HG03097 (cell line): ENCODE results near the gene PRR20G.

Experiments
- ATAC-seq: cut with Tn5 transposase; IDR thresholded peaks from one replicate; pipeline ENCODE4 v1.9.1; 2021; ENCODE audit not compliant: unreplicated experiment, low FRiP score

Gene PRR20G

GRCh38 chr3:127264794-127265514 lies 22.9 kb downstream of the PRR20G start:
- no peak for ATAC-seq

- ATAC-seq, result no peak
Measured at GRCh38 chr3:127264292-127264691, 23.6 kb downstream of the PRR20G start.

- no peak for ATAC-seq
Measured at GRCh38 chr3:127263586-127264231, 24.1 kb downstream of the PRR20G start.

GRCh38 chr3:127263037-127263436 lies 24.8 kb downstream of the PRR20G start:
- ATAC-seq, result no peak

GRCh38 chr3:127262533-127262932 lies 25.3 kb downstream of the PRR20G start:
- ATAC-seq, result no peak

GRCh38 chr3:127261925-127262324 lies 25.9 kb downstream of the PRR20G start:
- ATAC-seq, result no peak

GRCh38 chr3:127260826-127261555 lies 26.9 kb downstream of the PRR20G start:
- ATAC-seq, result no peak

GRCh38 chr3:127260416-127260815 lies 27.4 kb downstream of the PRR20G start:
- no peak for ATAC-seq

GRCh38 chr3:127259882-127260281 lies 28.0 kb downstream of the PRR20G start:
- ATAC-seq, result no peak

GRCh38 chr3:127258733-127259132 lies 29.1 kb downstream of the PRR20G start:
- ATAC-seq, result no peak

- ATAC-seq, result no peak
Measured at GRCh38 chr3:127257351-127257750, 30.5 kb downstream of the PRR20G start.

GRCh38 chr3:127256733-127257271 lies 31.0 kb downstream of the PRR20G start:
- ATAC-seq, result no peak

GRCh38 chr3:127256138-127256537 lies 31.7 kb downstream of the PRR20G start:
- ATAC-seq, result no peak

GRCh38 chr3:127255516-127255915 lies 32.3 kb downstream of the PRR20G start:
- ATAC-seq, result no peak

GRCh38 chr3:127254730-127255129 lies 33.1 kb downstream of the PRR20G start:
- no peak for ATAC-seq

- no peak for ATAC-seq
Measured at GRCh38 chr3:127254033-127254644, 33.7 kb downstream of the PRR20G start.

GRCh38 chr3:127253491-127253890 lies 34.4 kb downstream of the PRR20G start:
- ATAC-seq, result no peak

- ATAC-seq, result no peak
Measured at GRCh38 chr3:127252446-127252845, 35.4 kb downstream of the PRR20G start.

- no peak for ATAC-seq
Measured at GRCh38 chr3:127250032-127250431, 37.8 kb downstream of the PRR20G start.

GRCh38 chr3:127247292-127247691 lies 40.6 kb downstream of the PRR20G start:
- ATAC-seq, result no peak

- no peak for ATAC-seq
Measured at GRCh38 chr3:127238602-127239001, 49.2 kb downstream of the PRR20G start.
